K562 (cell line): Measurements from ENCODE around the gene MRPL19. TPM values are rescaled to one million over a fixed set of nuclear protein-coding genes. Genes with fewer than 3 reads are reported as not detected.

ENCODE experiments used
- ATAC-seq: fragments of 200-7000 bp; cut with Tn5 transposase; 3 replicates; pipeline ENCODE4 v1.9.1; 2020; ENCODE audit warnings: moderate library complexity
- BruUV-seq: library from RNA; stranded (reverse); fragments of 400-500 nt; replicated peaks from 2 replicates; lab custom pipeline; 2021; lab: Mats Ljungman, UMichigan
- CTCF ChIA-PET: fragments of 300-600 bp; formaldehyde crosslinking; extraction: SDS; loops from one replicate; lab custom pipeline; 2021; ENCODE audit warnings: low intra/inter-chr PET ratio; lab: Yijun Ruan, JAX
- POLR2A ChIA-PET: fragments of 300-600, 350-650 bp; sonication (Branson Sonifier 250); formaldehyde crosslinking; extraction: SDS; loops from one replicate; lab custom pipeline; 2021; ENCODE audit warnings: antibody characterized with exemption, inconsistent platforms; lab: Yijun Ruan, JAX
- DNase-seq, 4 experiments: peaks; one replicate each; pipeline versions ENCODE4 v3.0.0 to v3.0.0-alpha.2; 2011 to 2018; ENCODE audit warnings: low spot score in 3 of 4, mixed read lengths in 3 of 4; ENCODE audit errors: extremely low read depth in 1 of 4
- FAIRE-seq: peaks from 2 replicates; lab custom pipeline; 2011; peaks lifted over from hg19 to GRCh38; lab: Jason Lieb, UNC
- H2AFZ ChIP-seq: 2 replicates; pipeline ENCODE4 v1.6.0; 2011; ENCODE audit warnings: low read depth, low read length, control low read depth, inconsistent platforms
- H3K27ac ChIP-seq: fragments of 200-600 bp; 3 replicates; pipeline ENCODE4 v1.8.0; 2011; ENCODE audit warnings: low read depth, mild to moderate bottlenecking, control low read depth, inconsistent platforms, low read length, moderate library complexity, mixed read lengths; ENCODE audit errors: extremely low read depth
- H3K27me3 ChIP-seq, 2 experiments: fragments of 300-600 bp in 1 of 2; 2 replicates in 1 of 2; 3 replicates in 1 of 2; pipeline versions ENCODE4 v1.6.0 to v1.8.0; 2011; ENCODE audit warnings: inconsistent platforms in 2 of 2, low read length in 2 of 2, mild to moderate bottlenecking in 1 of 2, mixed read lengths in 1 of 2, moderate library complexity in 1 of 2; ENCODE audit not compliant: control insufficient read depth in 2 of 2, insufficient read depth in 2 of 2
- H3K36me3 ChIP-seq: fragments of 300-600 bp; 3 replicates; pipeline ENCODE4 v1.8.0; 2011; ENCODE audit warnings: mild to moderate bottlenecking, low read length, inconsistent platforms; ENCODE audit not compliant: control insufficient read depth, insufficient read depth
- H3K4me1 ChIP-seq, 2 experiments: fragments of 200-600 bp in 1 of 2; replicated peaks in 1 of 2; 2 replicates in 1 of 2; 3 replicates in 1 of 2; pipeline versions ENCODE4 v1.5.1 to v1.8.0; 2011; ENCODE audit warnings: inconsistent platforms in 2 of 2, low read length in 2 of 2, mild to moderate bottlenecking in 1 of 2, mixed read lengths in 1 of 2, moderate library complexity in 1 of 2; ENCODE audit not compliant: control insufficient read depth in 2 of 2, insufficient read depth in 2 of 2
- H3K4me2 ChIP-seq: 2 replicates; pipeline ENCODE4 v1.6.1; 2011; ENCODE audit warnings: low read length, control low read depth, inconsistent platforms, mixed read lengths; ENCODE audit not compliant: insufficient read depth
- H3K4me3 ChIP-seq: fragments of 200-600 bp; sonication (generic), shearing (Covaris generic); 2 replicates; pipeline ENCODE4 v1.5.1; 2016; ENCODE audit warnings: control low read depth, inconsistent platforms
- H3K79me2 ChIP-seq: fragments of 200-600 bp; 3 replicates; pipeline ENCODE4 v1.8.0; 2011; ENCODE audit warnings: low read length, inconsistent platforms; ENCODE audit not compliant: control insufficient read depth, insufficient read depth
- H3K9ac ChIP-seq, 2 experiments: 2 replicates each; pipeline versions ENCODE4 v1.6.0 to v1.6.1; 2011; ENCODE audit warnings: low read depth in 2 of 2, low read length in 2 of 2, control low read depth in 1 of 2, inconsistent platforms in 1 of 2, mild to moderate bottlenecking in 1 of 2, mixed read lengths in 1 of 2; ENCODE audit not compliant: insufficient read depth in 1 of 2
- H3K9me1 ChIP-seq: one replicate; pipeline ENCODE4 v1.6.0; 2011; ENCODE audit warnings: inconsistent platforms, mild to moderate bottlenecking, low read length, moderate library complexity; ENCODE audit not compliant: control insufficient read depth, insufficient read depth
- H3K9me3 ChIP-seq: replicated peaks from 2 replicates; pipeline ENCODE4 v1.5.1; 2011; ENCODE audit warnings: low read depth, low read length, inconsistent platforms; ENCODE audit not compliant: control insufficient read depth, insufficient read depth
- H4K20me1 ChIP-seq: replicated peaks from 2 replicates; pipeline ENCODE4 v1.6.1; 2011; ENCODE audit warnings: low read length, inconsistent platforms, mixed read lengths; ENCODE audit not compliant: control insufficient read depth, insufficient read depth
- ESRRB ChIP-seq: fragments of 250-450 bp; sonication (Bioruptor Pico); IDR thresholded peaks from 2 replicates; pipeline ENCODE4 v1.5.0; 2020; ENCODE audit warnings: mild to moderate bottlenecking, moderate library complexity, borderline replicate concordance
- ZNF3 ChIP-seq: fragments of 250-450 bp; sonication (Bioruptor Pico); IDR thresholded peaks from 2 replicates; pipeline ENCODE4 v1.5.0; 2021; ENCODE audit warnings: mild to moderate bottlenecking, moderate library complexity
- ZNF444 ChIP-seq: fragments of 250-450 bp; sonication (Bioruptor Pico); IDR thresholded peaks from 2 replicates; pipeline ENCODE4 v1.4.0; 2020; ENCODE audit warnings: mild to moderate bottlenecking, moderate library complexity
- ZNF512 ChIP-seq: IDR thresholded peaks from 2 replicates; pipeline ENCODE4 v1.6.1; 2016; ENCODE audit warnings: missing genetic modification characterization, missing compliant biosample characterization
- WGBS: fragments of 100-300 bp; shearing (Covaris generic); methylation state at CpG from one replicate; pipeline ENCODE4 v1.1.6; 2016; ENCODE audit warnings: low coverage, mixed read lengths; ENCODE audit not compliant: insufficient coverage; ENCODE audit errors: missing lambda C conversion rate; 5-methylcytosine and 5-hydroxymethylcytosine counted together
- in situ Hi-C: fragments of 300-500 bp; cut with MboI; formaldehyde crosslinking; loops from 4 replicates; pipeline ENCODE4 v1.15.0; 2018; ENCODE audit warnings: inconsistent platforms, mixed read lengths
- intact Hi-C: fragments of 100-400 bp; cut with micrococcal nuclease; formaldehyde crosslinking; loops from 2 replicates; pipeline ENCODE4 v1.14.2; 2022
- polyA plus RNA-seq, 8 experiments: library from polyadenylated mRNA; depleted of rRNA in 4 of 8; stranded (reverse) in 5 of 8; unstranded in 3 of 8; fragments of >200 nt; fragmentation: Nextera tagmentation in 2 of 8; fragmentation: Illumina TruSeq in 1 of 8; extraction: Ambion mirVana in 2 of 8; extraction: Trizol in 1 of 8; gene quantifications; 2 replicates each; pipeline versions ENCODE4 v1.2.1 to v1.2.3, GENCODE V29; 2011 to 2014; ENCODE audit warnings: inconsistent platforms in 1 of 8, missing spikeins in 1 of 8
- total RNA-seq, 7 experiments: library from RNA; depleted of rRNA in 6 of 7; stranded (reverse); fragments of >200 nt in 6 of 7; fragmentation: Illumina TruSeq in 2 of 7; extraction: Trizol in 2 of 7; gene quantifications; 2 replicates each; pipeline versions ENCODE4 v1.2.1 to v1.2.3, GENCODE V29; 2011 to 2021; ENCODE audit warnings: low replicate concordance in 1 of 7

Gene MRPL19
- total and polyA plus RNA-seq, 9 of the 15 experiments (the other 6 are each of a cell fraction or from before 2014, with no cell fraction given), result 9.7 to 65.9 (median 56.1) TPM

- no peak for TF ChIP-seq ESRRB (CRISPR knock-in tag)
- TF ChIP-seq, all 486 proteins: peak for 0
These were observed 9.3 kb downstream of the MRPL19 start (continued) for GRCh38 chr2:75655861-75656260.

GRCh38 chr2:75656563-75656962, 10.0 kb downstream of the MRPL19 start:
- WGBS, result 91% methylated on average over 1 of the region's 1 CpG
- H4K20me1 ChIP-seq, result no peaks in the 10 kb centered on the region
- H3K4me2 ChIP-seq, result no peak overlapping the region
- in situ Hi-C loops, result no loop called here
- peaks cover 2% of the 10 kb centered on the region; the same call in 1 of the 3 replicates for H3K79me2 ChIP-seq
- no TSS peak for BruUV-seq
- H3K36me3 ChIP-seq, result peaks cover 87% of the 10 kb centered on the region
- no peak overlapping the region for H3K9ac ChIP-seq
- no peaks in the 10 kb centered on the region for H3K4me1 ChIP-seq
- no peak overlapping the region for H3K27ac ChIP-seq
- no peak overlapping the region for H2AFZ ChIP-seq
- TF ChIP-seq ZNF444 (CRISPR knock-in tag) (no peak), ZNF3 (no peak), ZNF512 (tag) (no peak)
- TF ChIP-seq, all 486 proteins: peak for 0
- Histone ChIP-seq H3K27me3 (no peaks in the 10 kb centered on the region), H3K4me3 (no peak overlapping the region), H3K9me3 (no peaks in the 10 kb centered on the region), H3K9me1 (no peaks in the 10 kb centered on the region)
- DNase-seq (no peak), ATAC-seq (no peak), FAIRE-seq (no peak)
- ChIA-PET POLR2A (interaction anchor here (2.1 kb wide), 1 partner anchor 10 kb away, joined by 6 read pairs; no protein-coding TSS in a partner anchor), CTCF (no interaction called here)
- intact Hi-C loops, result no loop called here
